ENCODE data around the gene TRIO.

- TF ChIP-seq POLR2A (IDR thresholded peaks at IDR 0.05) (no peak), CTCF (IDR thresholded peaks at IDR 0.05) (no peak)
Observed at GRCh38 chr5:14155739-14156138, 12.6 kb downstream of the TRIO start.
